GM12878 (cell line): ENCODE measurements around the gene TULP1. TPM values are rescaled to one million over a fixed set of nuclear protein-coding genes. Genes with fewer than 3 reads are reported as not detected.

Source experiments
- ATAC-seq: fragments of 200-7000 bp; cut with Tn5 transposase; 3 replicates; pipeline ENCODE4 v1.9.1; 2020; ENCODE audit warnings: mild to moderate bottlenecking, moderate library complexity
- Bru-seq: library from RNA; stranded (reverse); fragments of 400-500 nt; gene quantifications from one replicate; lab custom pipeline; 2021; lab: Mats Ljungman, UMichigan
- BruChase-seq, 2 experiments: library from RNA; stranded (reverse); fragments of 400-500 nt; gene quantifications; one replicate each; lab custom pipeline; 2021; lab: Mats Ljungman, UMichigan
- BruUV-seq: library from RNA; stranded (reverse); fragments of 400-500 nt; replicated peaks from 2 replicates; lab custom pipeline; 2021; lab: Mats Ljungman, UMichigan
- CTCF ChIA-PET: fragments of 300-600 bp; sonication (Branson Sonifier 250); formaldehyde crosslinking; extraction: SDS; loops from one replicate; lab custom pipeline; 2021; ENCODE audit warnings: inconsistent platforms; lab: Yijun Ruan, JAX
- POLR2A ChIA-PET: fragments of 350-600 bp; formaldehyde crosslinking; extraction: SDS; loops from one replicate; lab custom pipeline; 2021; ENCODE audit warnings: inconsistent platforms; lab: Charles Lee
- RAD21 ChIA-PET: fragments of 300-600 bp; sonication (Branson Sonifier 250); formaldehyde crosslinking; loops from one replicate; lab custom pipeline; 2023; ENCODE audit warnings: antibody characterized with exemption; ENCODE audit not compliant: unreplicated experiment; lab: Charles Lee
- SMC1A ChIA-PET: fragments of 300-600 bp; sonication (Branson Sonifier 250); formaldehyde crosslinking; loops from one replicate; lab custom pipeline; 2023; ENCODE audit not compliant: unreplicated experiment, uncharacterized antibody; lab: Charles Lee
- DNase-seq: peaks from one replicate; pipeline ENCODE4 v3.0.0-alpha.2; 2011; ENCODE audit warnings: low read depth, low spot score
- FAIRE-seq: peaks from 3 replicates; lab custom pipeline; 2011; peaks lifted over from hg19 to GRCh38; lab: Jason Lieb, UNC
- H2AFZ ChIP-seq: 2 replicates; pipeline ENCODE4 v1.6.0; 2011; ENCODE audit warnings: low read depth, low read length, control low read depth; ENCODE audit not compliant: control insufficient read depth
- H3K27ac ChIP-seq: 2 replicates; pipeline ENCODE4 v1.5.1; 2011; ENCODE audit warnings: control low read depth; ENCODE audit not compliant: control insufficient read depth, insufficient read depth
- H3K27me3 ChIP-seq, 2 experiments: replicated peaks in 1 of 2; 2 replicates each; pipeline versions ENCODE4 v1.6.0 to v1.6.1; 2011; ENCODE audit warnings: low read length in 1 of 2; ENCODE audit not compliant: control insufficient read depth in 2 of 2, insufficient read depth in 2 of 2
- H3K36me3 ChIP-seq, 2 experiments: 2 replicates each; pipeline ENCODE4 v1.5.1; 2011; ENCODE audit warnings: low read length in 1 of 2; ENCODE audit not compliant: control insufficient read depth in 2 of 2, insufficient read depth in 2 of 2
- H3K4me1 ChIP-seq: 2 replicates; pipeline ENCODE4 v1.6.1; 2011; ENCODE audit warnings: mild to moderate bottlenecking, low read length, moderate library complexity, mixed read lengths; ENCODE audit not compliant: control insufficient read depth, insufficient read depth
- H3K4me2 ChIP-seq: 2 replicates; pipeline ENCODE4 v1.6.0; 2011; ENCODE audit warnings: control low read depth; ENCODE audit not compliant: control insufficient read depth, insufficient read depth
- H3K4me3 ChIP-seq: fragments of 200-600 bp; sonication (generic); 2 replicates; pipeline ENCODE4 v1.5.1; 2016
- H3K79me2 ChIP-seq: 2 replicates; pipeline ENCODE4 v1.6.0; 2011; ENCODE audit warnings: low read length; ENCODE audit not compliant: control insufficient read depth, insufficient read depth
- H3K9ac ChIP-seq: 2 replicates; pipeline ENCODE4 v1.8.0; 2011; ENCODE audit warnings: low read length, control low read depth, mixed read lengths; ENCODE audit not compliant: control insufficient read depth, insufficient read depth
- H3K9me3 ChIP-seq: replicated peaks from 3 replicates; pipeline ENCODE4 v1.5.1; 2011; ENCODE audit warnings: mild to moderate bottlenecking, low read length; ENCODE audit not compliant: control insufficient read depth, insufficient read depth
- H4K20me1 ChIP-seq: 2 replicates; pipeline ENCODE4 v1.6.0; 2011; ENCODE audit not compliant: control insufficient read depth, insufficient read depth
- BCL11A ChIP-seq: IDR thresholded peaks from 2 replicates; pipeline ENCODE4 v1.6.1; 2011; ENCODE audit warnings: low read depth, low read length
- BMI1 ChIP-seq: fragments of 450-650 bp; IDR thresholded peaks from 2 replicates; pipeline ENCODE4 v1.6.1; 2016; ENCODE audit warnings: mild to moderate bottlenecking, moderate library complexity, borderline replicate concordance
- ESRRA ChIP-seq: IDR thresholded peaks from 2 replicates; pipeline ENCODE4 v1.6.1; 2012; ENCODE audit warnings: mild to moderate bottlenecking, low read length, improper control_type of control experiment
- IKZF2 ChIP-seq, 2 experiments: fragments of 450-650 bp; IDR thresholded peaks; 2 replicates each; pipeline ENCODE4 v1.6.1; 2017; ENCODE audit warnings: mild to moderate bottlenecking in 2 of 2, moderate library complexity in 2 of 2
- JUND ChIP-seq: IDR thresholded peaks from 2 replicates; pipeline ENCODE4 v1.6.1; 2012; ENCODE audit warnings: low read depth, mild to moderate bottlenecking, low read length, improper control_type of control experiment, moderate library complexity
- MEF2B ChIP-seq: fragments of 450-650 bp; IDR thresholded peaks from 2 replicates; pipeline ENCODE4 v1.6.1; 2018; ENCODE audit warnings: mild to moderate bottlenecking, moderate library complexity; ENCODE audit not compliant: partially characterized antibody, poor library complexity, severe bottlenecking
- SMC3 ChIP-seq: IDR thresholded peaks from 2 replicates; pipeline ENCODE4 v1.6.1; 2011; ENCODE audit warnings: low read length, improper control_type of control experiment, borderline replicate concordance
- SP1 ChIP-seq: IDR thresholded peaks from one replicate; pipeline ENCODE4 v1.6.1; 2011; ENCODE audit warnings: low read depth, low read length
- WRNIP1 ChIP-seq: IDR thresholded peaks from 2 replicates; pipeline ENCODE4 v1.6.1; 2011; ENCODE audit warnings: low read depth, low read length, improper control_type of control experiment, borderline replicate concordance
- ZSCAN29 ChIP-seq: fragments of 450-650 bp; IDR thresholded peaks from 2 replicates; pipeline ENCODE4 v1.6.1; 2017; ENCODE audit warnings: mild to moderate bottlenecking, moderate library complexity
- WGBS: methylation state at CpG from one replicate; pipeline ENCODE4 v1.1.6; 2016; ENCODE audit warnings: low lambda C conversion rate; ENCODE audit not compliant: insufficient replicate concordance, insufficient coverage; ENCODE audit errors: missing lambda C conversion rate; 5-methylcytosine and 5-hydroxymethylcytosine counted together
- in situ Hi-C: fragments of 300-500 bp; cut with MboI; formaldehyde crosslinking; loops from 9 replicates; pipeline ENCODE4 v1.14.3; 2018; ENCODE audit warnings: mixed read lengths
- intact Hi-C: fragments of 100-400 bp; cut with micrococcal nuclease; formaldehyde crosslinking; loops from one replicate; pipeline ENCODE4 v1.14.2; 2022; ENCODE audit not compliant: unreplicated experiment
- long read RNA-seq, 2 experiments: library from polyadenylated mRNA; unstranded; transcript quantifications; one replicate each; pipeline ENCODE4 v2.0.0, GENCODE V29; 2019 to 2020
- polyA minus RNA-seq, 3 experiments: library from RNA; depleted of rRNA, polyadenylated mRNA; stranded (reverse); fragments of >200 nt; gene quantifications; 2 replicates each; pipeline ENCODE4 v1.2.3, GENCODE V29; 2011
- polyA plus RNA-seq, 11 experiments: library from polyadenylated mRNA; depleted of rRNA in 4 of 11; unstranded in 6 of 11; stranded (reverse) in 5 of 11; fragments of >200 nt; fragmentation: Nextera tagmentation in 4 of 11; fragmentation: Illumina TruSeq in 1 of 11; extraction: Ambion mirVana in 4 of 11; extraction: Trizol in 1 of 11; gene quantifications; 1 replicate in 1 of 11; 2 replicates in 10 of 11; pipeline versions ENCODE4 v1.2.1 to v1.2.3, GENCODE V29; 2011 to 2016; ENCODE audit warnings: inconsistent platforms in 2 of 11, missing spikeins in 2 of 11, low read depth in 1 of 11
- total RNA-seq, 4 experiments: library from RNA; depleted of rRNA in 3 of 4; stranded (reverse); fragments of >200 nt in 3 of 4; fragmentation: Illumina TruSeq in 1 of 4; extraction: Trizol in 1 of 4; gene quantifications; 2 replicates each; pipeline versions ENCODE4 v1.2.1 to v1.2.3, GENCODE V29; 2013 to 2021
- TF ChIP-seq, protein P1 (sequence below): IDR thresholded peaks from 2 replicates; pipeline ENCODE4 v1.6.1; 2011; ENCODE audit warnings: borderline replicate concordance, low read depth, mild to moderate bottlenecking, moderate library complexity, low read length; ENCODE audit not compliant: insufficient read depth, poor library complexity, severe bottlenecking
- TF ChIP-seq, protein P2 (sequence below): IDR thresholded peaks from 2 replicates; pipeline ENCODE4 v1.6.1; 2011; ENCODE audit warnings: borderline replicate concordance, low read depth, mild to moderate bottlenecking, moderate library complexity, mixed read lengths, low read length; ENCODE audit not compliant: insufficient read depth; ENCODE audit errors: extremely low read length

Gene TULP1
- total RNA-seq (2013; cell fraction: nucleolus; rRNA removed), result not detected in 2 replicates
- total RNA-seq (2014; rRNA removed) (not detected in 2 replicates), total RNA-seq (2014; rRNA removed; fragmentation: Illumina TruSeq; extraction: Trizol) (not detected in 2 replicates), total RNA-seq (2021) (not detected in 2 replicates), polyA plus RNA-seq (2011; rRNA removed) (not detected in 2 replicates), polyA plus RNA-seq (2014; fragmentation: Illumina TruSeq; extraction: Trizol) (not detected in 2 replicates), polyA plus RNA-seq (2014; fragmentation: Nextera tagmentation; extraction: Ambion mirVana) (not detected), polyA plus RNA-seq (2014; rRNA removed) (not detected in 2 replicates), polyA plus RNA-seq (2016; fragmentation: Nextera tagmentation; extraction: Ambion mirVana) (not detected), polyA minus RNA-seq (2011; rRNA and poly(A)+ RNA removed) (not detected in 2 replicates), Bru-seq, nascent RNA (percentile 2 among the genes with signal in this experiment), BruChase-seq, experiment 1, labeled RNA remaining after a 6-hour chase (percentile 10 among the genes with signal in this experiment), BruChase-seq, experiment 2, labeled RNA remaining after a 2-hour chase (percentile 6 among the genes with signal in this experiment)
- not detected for polyA plus RNA-seq (2011; ENCODE audit: low read depth)
- not detected in 2 replicates for polyA plus RNA-seq (2011; cell fraction: cytosol; rRNA removed)
- polyA plus RNA-seq (2011; cell fraction: nucleus; rRNA removed), result not detected in 2 replicates
- not detected in 2 replicates for polyA plus RNA-seq (2012)
- not detected in 2 replicates for polyA minus RNA-seq (2011; cell fraction: cytosol; rRNA and poly(A)+ RNA removed)
- polyA minus RNA-seq (2011; cell fraction: nucleus; rRNA and poly(A)+ RNA removed), result not detected in 2 replicates
- long read RNA-seq, experiment 1, result 0 reads
- long read RNA-seq, experiment 2, result 0 reads

DNA sequence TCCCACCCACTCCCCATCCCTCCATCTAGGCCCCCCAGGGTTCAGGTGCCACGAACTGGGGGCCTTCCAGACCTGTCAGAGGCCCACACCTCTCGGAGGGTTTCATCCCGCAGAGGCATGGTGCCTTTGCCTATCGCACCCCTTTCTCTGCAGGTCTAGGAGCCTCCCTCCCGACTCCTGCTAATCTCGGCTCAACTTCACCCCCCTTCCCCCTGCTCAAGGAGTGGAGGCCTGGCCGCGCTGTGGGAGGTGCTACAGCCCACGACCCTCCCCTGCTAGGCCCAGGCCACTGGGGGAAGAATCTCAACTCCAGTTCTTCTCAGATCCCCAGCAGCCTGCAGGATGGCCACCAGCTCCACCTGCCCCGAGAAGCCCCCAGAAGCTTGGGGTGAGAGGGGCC lies at the start of gene TULP1:
TULP1 (minus strand) TSS at position 157 of the 400 bp plus-strand sequence; CDS start at position 119, 38 bp downstream.
- DNase-seq, result no peak
- Histone ChIP-seq H3K27ac (no peak within 1 kb of the TSS), H3K4me2 (no peak within 1 kb of the TSS), H3K9ac (no peak within 1 kb of the TSS), H3K27me3 (peaks cover 2 to 6% of the 10 kb centered on the region in 2 experiments; a peak in 1 of 4 replicates), H3K36me3 (no peaks in the 10 kb centered on the region), H4K20me1 (no peaks in the 10 kb centered on the region), H3K9me3 (no peaks in the 10 kb centered on the region), H2AFZ (no peak within 1 kb of the TSS), H3K4me3 (no peak within 1 kb of the TSS), H3K79me2 (no peaks in the 10 kb centered on the region), H3K4me1 (peaks cover 6% of the 10 kb centered on the region; the same call in 1 of the 2 replicates)
- BruUV-seq, result no TSS peak
- WGBS, result 49% methylated on average over 10 of the region's 10 CpGs
- in situ Hi-C loops, result no loop called here
- intact Hi-C loops, result no loop called here
- POLR2A ChIA-PET, result no interaction called here
- SMC1A ChIA-PET, result no interaction called here
- no peak for FAIRE-seq
- CTCF ChIA-PET, result no interaction called here
- RAD21 ChIA-PET, result no interaction called here
- ATAC-seq, result no peak
- TF ChIP-seq WRNIP1 (no peak), MEF2B (no peak), ZSCAN29 (no peak), BMI1 (no peak), ESRRA (no peak), SMC3 (no peak), IKZF2 (IDR thresholded peaks at IDR 0.05) (no peak), JUND (no peak), BCL11A (no peak), SP1 (no peak)
- TF ChIP-seq, protein P1, sequence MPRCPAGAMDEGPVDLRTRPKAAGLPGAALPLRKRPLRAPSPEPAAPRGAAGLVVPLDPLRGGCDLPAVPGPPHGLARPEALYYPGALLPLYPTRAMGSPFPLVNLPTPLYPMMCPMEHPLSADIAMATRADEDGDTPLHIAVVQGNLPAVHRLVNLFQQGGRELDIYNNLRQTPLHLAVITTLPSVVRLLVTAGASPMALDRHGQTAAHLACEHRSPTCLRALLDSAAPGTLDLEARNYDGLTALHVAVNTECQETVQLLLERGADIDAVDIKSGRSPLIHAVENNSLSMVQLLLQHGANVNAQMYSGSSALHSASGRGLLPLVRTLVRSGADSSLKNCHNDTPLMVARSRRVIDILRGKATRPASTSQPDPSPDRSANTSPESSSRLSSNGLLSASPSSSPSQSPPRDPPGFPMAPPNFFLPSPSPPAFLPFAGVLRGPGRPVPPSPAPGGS, result no peak
- TF ChIP-seq, protein P2, sequence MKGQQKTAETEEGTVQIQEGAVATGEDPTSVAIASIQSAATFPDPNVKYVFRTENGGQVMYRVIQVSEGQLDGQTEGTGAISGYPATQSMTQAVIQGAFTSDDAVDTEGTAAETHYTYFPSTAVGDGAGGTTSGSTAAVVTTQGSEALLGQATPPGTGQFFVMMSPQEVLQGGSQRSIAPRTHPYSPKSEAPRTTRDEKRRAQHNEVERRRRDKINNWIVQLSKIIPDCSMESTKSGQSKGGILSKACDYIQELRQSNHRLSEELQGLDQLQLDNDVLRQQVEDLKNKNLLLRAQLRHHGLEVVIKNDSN, result no peak
